Measurements from ENCODE around the gene CTNNBL1.

Gene CTNNBL1

DNA sequence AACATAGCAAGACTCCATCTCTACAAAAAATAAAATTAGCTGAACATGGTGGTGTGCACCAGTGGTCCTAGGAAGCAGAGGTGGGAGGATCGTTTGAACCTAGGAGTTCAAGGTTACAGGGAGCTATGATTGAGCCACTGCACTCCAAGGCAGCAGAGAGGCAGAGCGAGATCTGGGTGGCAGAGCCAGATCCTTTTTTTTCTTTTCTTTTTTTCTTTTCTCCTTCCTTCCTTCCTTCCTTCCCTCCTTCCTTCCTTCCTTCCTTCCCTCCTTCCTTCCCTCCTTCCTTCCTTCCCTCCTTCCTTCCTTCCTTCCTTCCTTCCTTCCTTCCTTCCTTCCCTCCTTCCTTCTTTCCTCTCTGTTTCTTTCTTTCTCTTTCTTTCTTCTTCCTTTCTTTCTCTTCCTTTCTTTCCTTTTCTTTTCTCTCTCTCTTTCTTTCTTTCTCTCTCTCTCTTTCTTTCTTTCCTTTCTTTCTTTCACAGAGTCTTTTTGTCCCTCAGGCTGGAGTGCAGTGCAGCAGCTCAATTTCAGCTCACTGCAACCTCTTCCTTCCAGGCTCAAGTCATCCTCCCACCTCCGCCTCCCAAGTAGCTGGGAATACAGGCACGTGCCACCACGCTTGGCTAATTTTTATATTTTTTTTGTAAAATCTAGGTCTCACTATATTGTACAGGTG is 199.9 kb downstream of the CTNNBL1 start:
- no peak for DNase-seq (ENCODE audit: low read depth)
- in situ Hi-C loops (cut with HindIII; ENCODE audit: low sequenced_read_pairs), result no loop called here
- no peak overlapping the region for H3K4me3 ChIP-seq (ENCODE audit: low read depth, low read length)
- TF ChIP-seq, protein P1, sequence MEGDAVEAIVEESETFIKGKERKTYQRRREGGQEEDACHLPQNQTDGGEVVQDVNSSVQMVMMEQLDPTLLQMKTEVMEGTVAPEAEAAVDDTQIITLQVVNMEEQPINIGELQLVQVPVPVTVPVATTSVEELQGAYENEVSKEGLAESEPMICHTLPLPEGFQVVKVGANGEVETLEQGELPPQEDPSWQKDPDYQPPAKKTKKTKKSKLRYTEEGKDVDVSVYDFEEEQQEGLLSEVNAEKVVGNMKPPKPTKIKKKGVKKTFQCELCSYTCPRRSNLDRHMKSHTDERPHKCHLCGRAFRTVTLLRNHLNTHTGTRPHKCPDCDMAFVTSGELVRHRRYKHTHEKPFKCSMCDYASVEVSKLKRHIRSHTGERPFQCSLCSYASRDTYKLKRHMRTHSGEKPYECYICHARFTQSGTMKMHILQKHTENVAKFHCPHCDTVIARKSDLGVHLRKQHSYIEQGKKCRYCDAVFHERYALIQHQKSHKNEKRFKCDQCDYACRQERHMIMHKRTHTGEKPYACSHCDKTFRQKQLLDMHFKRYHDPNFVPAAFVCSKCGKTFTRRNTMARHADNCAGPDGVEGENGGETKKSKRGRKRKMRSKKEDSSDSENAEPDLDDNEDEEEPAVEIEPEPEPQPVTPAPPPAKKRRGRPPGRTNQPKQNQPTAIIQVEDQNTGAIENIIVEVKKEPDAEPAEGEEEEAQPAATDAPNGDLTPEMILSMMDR (IDR thresholded peaks at IDR 0.05; ENCODE audit: low read depth, low read length, missing control alignments), result no peak

DNA sequence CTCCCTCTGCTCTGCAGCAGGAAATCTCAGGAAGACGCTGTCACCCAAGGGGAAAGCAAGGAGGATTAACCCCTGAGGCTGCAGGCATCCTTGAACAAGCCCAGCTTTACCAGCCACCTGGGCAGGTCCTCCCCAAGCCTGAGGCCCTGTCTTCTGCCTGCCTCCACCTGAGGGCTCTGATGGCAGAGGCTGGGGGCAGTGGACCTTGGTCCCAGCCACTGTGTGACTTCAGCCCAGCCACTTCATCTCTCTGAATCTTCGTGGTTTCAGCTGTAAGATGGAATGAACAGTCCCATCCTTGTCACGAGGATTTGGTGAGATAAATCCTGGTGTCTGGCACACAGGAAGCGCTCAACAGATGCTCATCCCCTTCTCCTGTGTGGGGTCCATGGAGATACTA is 200.6 kb downstream of the CTNNBL1 start:
- in situ Hi-C loops (cut with HindIII; ENCODE audit: low sequenced_read_pairs), result no loop called here
- TF ChIP-seq, protein P1 (IDR thresholded peaks at IDR 0.05; ENCODE audit: low read depth, low read length, missing control alignments), result no peak
- no peak for DNase-seq (ENCODE audit: low read depth)
- H3K4me3 ChIP-seq (ENCODE audit: low read depth, low read length), result no peak overlapping the region

DNA sequence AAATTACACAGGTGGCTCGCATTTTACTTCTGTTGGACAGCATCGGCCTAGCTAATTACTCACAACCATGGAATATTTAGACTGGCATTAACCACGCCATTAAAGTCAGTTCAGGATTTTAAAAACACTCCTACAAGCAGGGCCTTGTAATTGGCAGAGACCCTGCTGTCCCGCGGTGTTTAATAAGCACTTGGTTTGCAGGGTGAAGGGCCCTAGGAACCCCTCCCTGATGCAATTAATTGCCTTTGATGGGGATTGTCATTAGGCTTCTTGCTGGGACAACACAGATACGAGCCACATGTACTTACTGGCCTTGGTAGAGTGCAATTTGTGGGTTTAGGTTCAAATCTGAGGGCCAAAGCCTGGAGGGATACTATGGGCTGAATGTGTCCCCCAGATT is 201.3 kb downstream of the CTNNBL1 start:
- DNase-seq (ENCODE audit: low read depth), result no peak
- TF ChIP-seq, protein P1 (IDR thresholded peaks at IDR 0.05; ENCODE audit: low read depth, low read length, missing control alignments), result no peak
- in situ Hi-C loops (cut with HindIII; ENCODE audit: low sequenced_read_pairs), result no loop called here
- H3K4me3 ChIP-seq (ENCODE audit: low read depth, low read length), result no peak overlapping the region

DNA sequence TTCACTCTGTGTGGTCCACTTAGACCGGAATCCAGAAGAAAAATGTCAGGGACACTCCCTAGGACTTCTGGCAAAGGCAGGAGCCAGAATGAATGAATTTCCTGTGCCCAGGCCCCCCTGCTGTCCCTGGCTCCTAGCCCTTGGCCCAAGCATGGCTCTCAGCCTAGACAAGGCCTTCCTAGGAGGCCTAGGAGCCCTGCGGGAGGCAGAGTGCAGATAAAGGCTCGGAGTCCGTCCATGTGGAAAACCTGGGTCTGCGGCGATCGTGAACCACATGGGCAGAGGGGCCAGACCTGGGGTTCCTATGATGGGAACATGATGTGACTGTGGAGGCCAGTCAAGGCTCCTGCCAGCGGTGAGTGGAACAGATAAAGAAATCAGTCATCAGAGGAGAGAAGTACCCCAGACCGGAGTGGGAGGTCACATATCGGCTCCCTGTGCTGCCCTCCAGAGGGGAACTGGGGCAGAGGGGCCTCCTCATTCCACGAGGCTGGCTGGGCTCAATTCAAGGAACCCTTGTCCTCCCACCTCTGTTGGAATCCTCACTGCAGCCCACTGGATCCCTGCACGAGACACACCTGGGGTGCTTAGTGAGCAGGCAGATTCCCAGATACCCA is 203.2 kb downstream of the CTNNBL1 start:
- in situ Hi-C loops (cut with HindIII; ENCODE audit: low sequenced_read_pairs), result no loop called here
- TF ChIP-seq, protein P1 (IDR thresholded peaks at IDR 0.05; ENCODE audit: low read depth, low read length, missing control alignments), result peak; percentile 59
- peak; percentile 20 for DNase-seq (ENCODE audit: low read depth)
- no peak overlapping the region for H3K4me3 ChIP-seq (ENCODE audit: low read depth, low read length)

DNA sequence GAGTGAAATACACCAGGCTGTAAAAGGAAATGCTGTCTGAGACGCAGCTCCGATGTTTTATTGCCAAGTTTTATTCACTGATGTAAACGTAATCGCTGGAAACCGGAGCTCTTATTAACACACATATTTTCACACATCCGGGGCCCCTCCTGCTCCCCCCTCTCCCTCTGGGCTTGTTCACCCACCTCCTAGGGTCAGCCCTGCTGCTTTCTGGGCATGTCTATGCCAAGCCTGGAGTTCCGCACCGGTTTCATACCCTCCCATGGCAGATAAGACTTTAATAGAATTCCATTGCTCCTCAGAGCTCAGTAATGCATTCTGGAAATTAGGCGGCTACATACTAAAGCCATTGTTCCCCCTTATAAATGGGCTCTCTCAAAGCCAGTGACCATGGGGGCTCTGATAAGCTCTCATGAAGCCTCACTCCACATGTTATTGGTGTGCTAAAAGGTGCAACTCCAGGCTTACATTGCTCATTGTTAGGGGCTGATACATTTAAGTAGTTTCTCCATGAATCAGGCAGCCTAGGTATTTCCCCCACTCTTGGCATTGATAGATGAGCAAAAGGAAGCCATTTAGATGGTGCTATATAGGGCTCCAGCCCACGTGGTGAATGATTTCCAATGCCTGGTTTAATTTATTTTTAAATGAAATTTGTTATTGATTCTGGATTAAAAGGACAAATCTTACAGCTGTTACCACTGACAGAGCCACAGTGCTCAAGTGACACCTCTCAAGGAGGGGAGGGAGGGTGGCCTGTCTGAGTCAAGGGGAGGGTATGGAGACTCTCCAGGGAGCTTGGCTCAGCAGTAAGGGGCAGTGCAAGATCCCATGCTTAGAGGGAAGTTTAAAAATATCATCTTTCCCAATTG is 204.6 kb downstream of the CTNNBL1 start:
- TF ChIP-seq, protein P1 (IDR thresholded peaks at IDR 0.05; ENCODE audit: low read depth, low read length, missing control alignments), result no peak
- no peak for DNase-seq (ENCODE audit: low read depth)
- in situ Hi-C loops (cut with HindIII; ENCODE audit: low sequenced_read_pairs), result no loop called here
- H3K4me3 ChIP-seq (ENCODE audit: low read depth, low read length), result no peak overlapping the region
